Sigmoid colon (tissue), 7 donors: ENCODE measurements around the gene LHX3. TPM values are rescaled to one million over a fixed set of nuclear protein-coding genes. Genes with fewer than 3 reads are reported as not detected.

ENCODE experiments used
- DNase-seq: peaks from one replicate; pipeline ENCODE4 v3.0.0-alpha.2; 2019
- H3K27ac ChIP-seq, 4 donors: fragments of 200-600 bp; sonication (generic); one replicate each; pipeline ENCODE4 v1.5.1; 2016 to 2019; ENCODE audit warnings: mild to moderate bottlenecking in 1 of 4
- H3K27me3 ChIP-seq, 3 donors: fragments of 200-600 bp; sonication (generic); one replicate each; pipeline ENCODE4 v1.5.1; 2019; ENCODE audit warnings: mild to moderate bottlenecking in 1 of 3
- H3K36me3 ChIP-seq, 4 donors: fragments of 200-600 bp; sonication (generic); one replicate each; pipeline ENCODE4 v1.5.1; 2016 to 2019
- H3K4me1 ChIP-seq, 4 donors: fragments of 200-600 bp; sonication (generic); one replicate each; pipeline ENCODE4 v1.5.1; 2017 to 2019
- H3K4me3 ChIP-seq, 4 donors: fragments of 200-600 bp; sonication (generic); one replicate each; pipeline ENCODE4 v1.5.1; 2017 to 2019; ENCODE audit warnings: mild to moderate bottlenecking in 2 of 4, moderate library complexity in 1 of 4
- H3K9me3 ChIP-seq, 4 donors: fragments of 200-600 bp in 3 of 4; sonication (generic) in 3 of 4; one replicate each; pipeline versions ENCODE4 v1.5.1 to v1.6.1; 2013 to 2019
- CTCF ChIP-seq, 4 experiments: fragments of 450-650 bp in 3 of 4; fragments of 200-600 bp in 1 of 4; IDR thresholded peaks; one replicate each; pipeline ENCODE4 v1.5.1; 2016 to 2019; ENCODE audit warnings: antibody characterized with exemption in 4 of 4, mild to moderate bottlenecking in 3 of 4, moderate library complexity in 2 of 4
- EP300 ChIP-seq, 4 donors: sonication (generic); formaldehyde crosslinking; IDR thresholded peaks; one replicate each; pipeline ENCODE4 v1.6.1; 2017; ENCODE audit warnings: antibody characterized with exemption in 4 of 4
- POLR2A ChIP-seq, 2 donors: fragments of 450-650 bp; IDR thresholded peaks; one replicate each; pipeline ENCODE4 v1.6.1; 2016; ENCODE audit warnings: antibody characterized with exemption in 2 of 2, mild to moderate bottlenecking in 2 of 2, moderate library complexity in 2 of 2
- POLR2AphosphoS5 ChIP-seq, 4 donors: sonication (generic); formaldehyde crosslinking; IDR thresholded peaks; one replicate each; pipeline ENCODE4 v1.6.1; 2017; ENCODE audit warnings: antibody characterized with exemption in 4 of 4
- WGBS, 2 donors: extraction: QIAGEN DNeasy Blood & Tissue Kit; methylation state at CpG; one replicate each; pipeline ENCODE4 v1.1.7; 2013; 5-methylcytosine and 5-hydroxymethylcytosine counted together
- intact Hi-C: fragments of 100-400 bp; cut with DNase I; formaldehyde crosslinking; loops from one replicate; pipeline ENCODE4 v1.15.1; 2023
- polyA plus RNA-seq, 3 donors: library from polyadenylated mRNA; stranded (reverse); fragments of 200-250 nt; gene quantifications; one replicate each; pipeline ENCODE4 v1.2.3, GENCODE V29; 2013
- total RNA-seq, 4 donors: library from RNA; depleted of rRNA; stranded (reverse); fragments of >200 nt; gene quantifications; one replicate each; pipeline ENCODE4 v1.1.0, GENCODE V29; 2016
- donor health status: healthy with polysubstance abuse.
- donor health status: Bipolar disorder and iron deficiency.
- donor health status: healthy.

The LHX3 gene
- total and polyA plus RNA-seq, 7 donors: not detected

GRCh38 chr9:136228107-136228875 lies 23.4 kb upstream of the LHX3 start:
- WGBS, 2 donors: 85 to 89% methylated on average over 18 of the region's 18 CpGs
- no peaks in the 10 kb centered on the region for H3K9me3 ChIP-seq
- DNase-seq: no peak
- no peak overlapping the region for H3K27ac ChIP-seq
- no peaks in the 10 kb centered on the region for H3K4me1 ChIP-seq
- H3K36me3 ChIP-seq: peaks cover 0 to 13% (median 8%) of the 10 kb centered on the region in 4 donors
- H3K27me3 ChIP-seq: no peaks in the 10 kb centered on the region
- intact Hi-C loops: no loop called here
- H3K4me3 ChIP-seq: no peak overlapping the region
- TF ChIP-seq POLR2A (IDR thresholded peaks at IDR 0.05): no peak
- TF ChIP-seq POLR2AphosphoS5 (IDR thresholded peaks at IDR 0.05): no peak
- no peak for TF ChIP-seq CTCF (IDR thresholded peaks at IDR 0.05)
- no peak for TF ChIP-seq EP300 (IDR thresholded peaks at IDR 0.05)

DNA sequence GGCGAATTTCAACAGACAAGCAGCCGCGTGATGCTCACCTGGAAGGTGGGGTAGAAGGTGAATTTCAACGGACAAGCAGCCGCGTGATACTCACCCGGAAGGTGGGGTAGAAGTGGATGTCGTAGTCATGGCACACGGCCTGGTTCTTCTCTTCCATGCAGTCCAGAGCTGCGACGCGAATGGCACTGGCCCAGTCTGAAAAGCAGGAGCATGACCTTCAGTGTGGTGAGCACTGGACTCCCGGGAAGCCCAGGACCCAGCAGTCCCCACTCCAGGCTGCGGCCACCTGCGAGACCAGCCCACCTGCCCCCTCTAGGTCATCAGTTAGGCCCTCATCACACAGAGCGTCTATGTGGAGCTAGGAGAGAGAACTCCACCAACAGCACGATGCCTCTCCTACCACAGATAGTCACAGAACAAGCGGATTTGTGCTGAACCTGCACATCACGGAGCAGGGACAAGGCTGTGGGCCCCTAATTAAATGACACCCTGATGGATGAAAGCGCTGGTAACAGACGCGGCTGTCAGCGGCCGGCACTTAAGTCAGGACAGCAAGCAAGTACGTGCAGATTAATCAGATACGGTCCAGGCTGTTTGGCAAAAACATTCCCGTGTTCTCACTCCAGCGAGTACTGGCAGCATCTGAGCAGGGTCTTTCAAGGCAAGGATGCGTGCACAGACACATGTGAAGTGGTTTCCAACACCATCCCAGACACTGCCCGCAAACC lies 21.9 kb upstream of the LHX3 start:
- no peak for TF ChIP-seq POLR2AphosphoS5 (IDR thresholded peaks at IDR 0.05)
- Histone ChIP-seq H3K4me3 (no peak overlapping the region), H3K27ac (no peak overlapping the region), H3K4me1 (no peaks in the 10 kb centered on the region), H3K9me3 (no peaks in the 10 kb centered on the region), H3K36me3 (peaks cover 4 to 22% (median 13%) of the 10 kb centered on the region in 4 donors), H3K27me3 (no peaks in the 10 kb centered on the region)
- 93 to 95% methylated on average over 30 of the region's 30 CpGs for WGBS, 2 donors
- intact Hi-C loops: no loop called here
- DNase-seq: no peak

GRCh38 chr9:136225748-136226679 lies 21.1 kb upstream of the LHX3 start:
- intact Hi-C loops: no loop called here
- H3K36me3 ChIP-seq: peaks cover 4 to 30% (median 13%) of the 10 kb centered on the region in 4 donors
- peak in 3 of 4 experiments; percentile 32 to 70 (median 62) for TF ChIP-seq CTCF (IDR thresholded peaks at IDR 0.05)
- TF ChIP-seq POLR2A (IDR thresholded peaks at IDR 0.05): no peak
- no peaks in the 10 kb centered on the region for H3K4me1 ChIP-seq
- no peak overlapping the region for H3K27ac ChIP-seq
- H3K4me3 ChIP-seq: no peak overlapping the region
- no peaks in the 10 kb centered on the region for H3K27me3 ChIP-seq
- no peaks in the 10 kb centered on the region for H3K9me3 ChIP-seq
- no peak for DNase-seq
- WGBS, 2 donors: 73 to 75% methylated on average over 30 of the region's 30 CpGs

GRCh38 chr9:136225366-136225747 lies 20.4 kb upstream of the LHX3 start:
- Histone ChIP-seq H3K36me3 (peaks cover 4 to 31% (median 13%) of the 10 kb centered on the region in 4 donors), H3K9me3 (no peaks in the 10 kb centered on the region), H3K4me1 (no peaks in the 10 kb centered on the region), H3K27me3 (no peaks in the 10 kb centered on the region), H3K4me3 (no peak overlapping the region), H3K27ac (no peak overlapping the region)
- intact Hi-C loops: no loop called here
- DNase-seq: no peak
- TF ChIP-seq POLR2A (IDR thresholded peaks at IDR 0.05) (no peak), POLR2AphosphoS5 (IDR thresholded peaks at IDR 0.05) (no peak), EP300 (IDR thresholded peaks at IDR 0.05) (no peak), CTCF (IDR thresholded peaks at IDR 0.05) (no peak)
- WGBS, 2 donors: 75 to 88% methylated on average over 19 of the region's 19 CpGs
